ENCODE data around the gene TGIF2LX. TPM values are rescaled to one million over a fixed set of nuclear protein-coding genes. Genes with fewer than 3 reads are reported as not detected.
"Not testable (repeated sequence)": the region's sequence is repeated elsewhere in the genome, so short reads cannot be mapped to it uniquely, and the experiment has no call there.

The TGIF2LX gene
- total and polyA plus RNA-seq, 2 of the 13 experiments (the other 11 are each of a cell fraction or from before 2014, with no cell fraction given), result not detected

DNA sequence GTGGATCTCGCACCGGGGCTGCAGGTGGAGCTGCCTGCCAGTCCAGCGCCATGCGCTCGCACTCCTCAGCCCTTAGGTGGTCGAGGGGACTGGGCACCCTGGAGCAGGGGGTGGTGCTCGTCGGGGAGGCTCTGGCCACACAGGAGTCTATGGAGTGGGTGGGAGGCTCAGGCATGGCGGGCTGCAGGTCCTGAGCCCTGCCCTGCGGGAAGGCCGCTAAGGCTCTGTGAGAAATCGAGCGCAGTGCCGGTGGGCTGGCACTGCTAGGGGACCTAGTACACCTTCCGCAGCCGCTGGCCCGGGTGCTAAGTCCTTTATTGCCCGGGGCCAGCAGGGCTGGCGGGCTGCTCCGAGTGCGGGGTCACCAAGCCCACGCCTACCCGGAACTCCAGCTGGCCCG is 43.9 kb downstream of the TGIF2LX start:
- intact Hi-C loops (cut with micrococcal nuclease; ENCODE audit: unreplicated experiment); CTCF ChIA-PET (ENCODE audit: low intra/inter-chr PET ratio, low total read pairs); H3K4me2 ChIP-seq (ENCODE audit: low read depth, low read length); H3K4me1 ChIP-seq (ENCODE audit: insufficient read depth, low read length); DNase-seq (ENCODE audit: low spot score); H3K27ac ChIP-seq (ENCODE audit: extremely low read length, insufficient read depth, low read length); H3K36me3 ChIP-seq (replicated peaks in 1 of 2; ENCODE audit: control insufficient read depth in 1 of 2, insufficient read depth in 2 of 2, low read length in 2 of 2); H3K79me2 ChIP-seq (ENCODE audit: insufficient read depth, low read length); H3K9ac ChIP-seq (ENCODE audit: insufficient read depth, low read depth, low read length); POLR2A ChIA-PET; H3K9me3 ChIP-seq (ENCODE audit: low read length); H4K20me1 ChIP-seq (ENCODE audit: insufficient read depth, low read length); FAIRE-seq; in situ Hi-C loops (cut with HindIII; ENCODE audit: extremely low pct_ligation_motif_present, low pct_unique_long_range_greater_than_20kb); H3K4me3 ChIP-seq (replicated peaks in 1 of 3; ENCODE audit: insufficient read depth in 1 of 3, low read depth in 2 of 3, low read length in 3 of 3); H3K27me3 ChIP-seq (ENCODE audit: control insufficient read depth in 1 of 2, insufficient read depth in 2 of 2, low read length in 2 of 2); H2AFZ ChIP-seq (ENCODE audit: low read length); BruUV-seq (replicated peaks); ATAC-seq: not testable (repeated sequence)
- WGBS (ENCODE audit: low lambda C conversion rate), result no CpG with 5 or more reads among the region's 24 CpGs
